ENCODE data around the gene MRTFA. TPM values are rescaled to one million over a fixed set of nuclear protein-coding genes. Genes with fewer than 3 reads are reported as not detected.

The MRTFA gene
- total RNA-seq, 4 donors from 2014 or later, result 32.6 to 173 (median 76.1) TPM

- Histone ChIP-seq H3K27me3 (no peaks in the 10 kb centered on the region), H3K36me3 (no peaks in the 10 kb centered on the region), H3K4me1 (peaks cover 0 to 4% of the 10 kb centered on the region in 2 donors), H3K27ac (no peak overlapping the region), H3K4me3 (no peak overlapping the region), H3K9me3 (no peaks in the 10 kb centered on the region)
- TF ChIP-seq CTCF (IDR thresholded peaks at IDR 0.05) (no peak), POLR2A (IDR thresholded peaks at IDR 0.05) (no peak)
- intact Hi-C loops (cut with DNase I; ENCODE audit: low total_unique reads), result no loop called here
- no peak for DNase-seq
These were observed 29.0 kb downstream of the MRTFA start for GRCh38 chr22:40607506-40607905.

- no peak overlapping the region for H3K4me3 ChIP-seq
- H3K27ac ChIP-seq, result no peak overlapping the region
- no peaks in the 10 kb centered on the region for H3K9me3 ChIP-seq
- H3K27me3 ChIP-seq, result no peaks in the 10 kb centered on the region
- no peak for DNase-seq
- intact Hi-C loops (cut with DNase I; ENCODE audit: low total_unique reads), result no loop called here
- TF ChIP-seq CTCF (IDR thresholded peaks at IDR 0.05) (no peak), POLR2A (IDR thresholded peaks at IDR 0.05) (no peak)
- H3K36me3 ChIP-seq, result no peaks in the 10 kb centered on the region
- peaks cover 0 to 4% of the 10 kb centered on the region in 2 donors for H3K4me1 ChIP-seq
These were observed 30.2 kb downstream of the MRTFA start for GRCh38 chr22:40606306-40606705.

- no peak for TF ChIP-seq POLR2A (IDR thresholded peaks at IDR 0.05)
- TF ChIP-seq CTCF (IDR thresholded peaks at IDR 0.05), result no peak
- Histone ChIP-seq H3K27ac (no peak overlapping the region), H3K4me1 (peaks cover 0 to 4% of the 10 kb centered on the region in 2 donors), H3K36me3 (no peaks in the 10 kb centered on the region), H3K27me3 (no peaks in the 10 kb centered on the region), H3K4me3 (no peak overlapping the region), H3K9me3 (no peaks in the 10 kb centered on the region)
- intact Hi-C loops (cut with DNase I; ENCODE audit: low total_unique reads), result no loop called here
- DNase-seq, result no peak
These were observed 30.8 kb downstream of the MRTFA start for GRCh38 chr22:40605761-40606160.

- TF ChIP-seq CTCF (IDR thresholded peaks at IDR 0.05), result no peak
- TF ChIP-seq POLR2A (IDR thresholded peaks at IDR 0.05), result no peak
- Histone ChIP-seq H3K4me1 (peaks cover 0 to 6% of the 10 kb centered on the region in 2 donors), H3K27ac (peak overlapping the region; percentile 31 to 41), H3K36me3 (no peaks in the 10 kb centered on the region), H3K27me3 (no peaks in the 10 kb centered on the region), H3K9me3 (no peaks in the 10 kb centered on the region), H3K4me3 (no peak overlapping the region)
- no peak for DNase-seq
- intact Hi-C loops (cut with DNase I; ENCODE audit: low total_unique reads), result no loop called here
These were observed 33.4 kb downstream of the MRTFA start for GRCh38 chr22:40603088-40603605.

GRCh38 chr22:40602231-40602630, 34.3 kb downstream of the MRTFA start:
- no peaks in the 10 kb centered on the region for H3K9me3 ChIP-seq
- H3K36me3 ChIP-seq, result no peaks in the 10 kb centered on the region
- no peak for DNase-seq
- no peak for TF ChIP-seq POLR2A (IDR thresholded peaks at IDR 0.05)
- no peak for TF ChIP-seq CTCF (IDR thresholded peaks at IDR 0.05)
- peaks cover 0 to 12% of the 10 kb centered on the region in 2 donors for H3K4me1 ChIP-seq
- no peak overlapping the region for H3K4me3 ChIP-seq
- H3K27me3 ChIP-seq, result no peaks in the 10 kb centered on the region
- H3K27ac ChIP-seq, result no peak overlapping the region
- intact Hi-C loops (cut with DNase I; ENCODE audit: low total_unique reads), result no loop called here

All from uterus (tissue), 4 donors.